Measurements from ENCODE around the gene BMP7.

- no peak for TF ChIP-seq EZH2 (IDR thresholded peaks at IDR 0.05; ENCODE audit: insufficient read depth, poor library complexity, severe bottlenecking)
- TF ChIP-seq EZH2phosphoT487 (IDR thresholded peaks at IDR 0.05; ENCODE audit: insufficient read depth, low read depth) = no peak
Observed at GRCh38 chr20:57243480-57244220, 22.8 kb downstream of the BMP7 start.
